ENCODE measurements around the gene KCNK2. TPM values are rescaled to one million over a fixed set of nuclear protein-coding genes. Genes with fewer than 3 reads are reported as not detected.

The KCNK2 gene
- total RNA-seq, 4 donors from 2014 or later: 0.32 to 0.41 TPM; not detected in 2

- no peak overlapping the region for H3K27ac ChIP-seq
- no peaks in the 10 kb centered on the region for H3K4me1 ChIP-seq
- 56 to 88% methylated on average over 1 of the region's 1 CpG for WGBS, 2 donors (ENCODE audit: low coverage in 1 of 2)
- no peak for TF ChIP-seq POLR2AphosphoS5 (IDR thresholded peaks at IDR 0.05)
- no peak overlapping the region for H3K4me3 ChIP-seq
- H3K9me3 ChIP-seq: no peaks in the 10 kb centered on the region
- H3K27me3 ChIP-seq: no peaks in the 10 kb centered on the region
- DNase-seq: no peak
- H3K36me3 ChIP-seq: no peaks in the 10 kb centered on the region
- intact Hi-C loops (cut with DNase I; ENCODE audit: low total_unique reads) (no loop called here), in situ Hi-C loops (cut with MboI; ENCODE audit: low pct_ligation_motif_present in 1 of 4, low pct_unique_long_range_greater_than_20kb in 1 of 4, low sequenced_read_pairs in 3 of 4) (no loop called here)
Measured at GRCh38 chr1:215140135-215140534, 57.6 kb downstream of the KCNK2 start.

GRCh38 chr1:215141460-215141859, 58.9 kb downstream of the KCNK2 start:
- TF ChIP-seq POLR2AphosphoS5 (IDR thresholded peaks at IDR 0.05): no peak
- no peak for TF ChIP-seq POLR2A (IDR thresholded peaks at IDR 0.05)
- no peak for TF ChIP-seq EP300 (IDR thresholded peaks at IDR 0.05; ENCODE audit: low read depth)
- no peak for TF ChIP-seq CTCF (IDR thresholded peaks at IDR 0.05)
- intact Hi-C loops (cut with DNase I; ENCODE audit: low total_unique reads): no loop called here

GRCh38 chr1:215143497-215143896, 61.0 kb downstream of the KCNK2 start:
- Histone ChIP-seq H3K9me3 (no peaks in the 10 kb centered on the region), H3K4me1 (no peaks in the 10 kb centered on the region), H3K36me3 (no peaks in the 10 kb centered on the region), H3K27me3 (no peaks in the 10 kb centered on the region), H3K27ac (no peak overlapping the region), H3K4me3 (no peak overlapping the region)
- TF ChIP-seq CTCF (IDR thresholded peaks at IDR 0.05) (no peak), EP300 (IDR thresholded peaks at IDR 0.05; ENCODE audit: low read depth) (no peak), POLR2AphosphoS5 (IDR thresholded peaks at IDR 0.05) (no peak), POLR2A (IDR thresholded peaks at IDR 0.05) (no peak)
- no peak for DNase-seq
- in situ Hi-C loops (cut with MboI; ENCODE audit: low pct_ligation_motif_present in 1 of 4, low pct_unique_long_range_greater_than_20kb in 1 of 4, low sequenced_read_pairs in 3 of 4) (no loop called here), intact Hi-C loops (cut with DNase I; ENCODE audit: low total_unique reads) (no loop called here)
- 85 to 88% methylated on average over 2 of the region's 2 CpGs for WGBS, 2 donors (ENCODE audit: low coverage in 1 of 2)

More at GRCh38 chr1:215141460-215141859, 58.9 kb downstream of the KCNK2 start:
- 69 to 73% methylated on average over 3 of the region's 3 CpGs for WGBS, 2 donors (ENCODE audit: low coverage in 1 of 2)
- Histone ChIP-seq H3K4me3 (no peak overlapping the region), H3K27ac (no peak overlapping the region), H3K9me3 (no peaks in the 10 kb centered on the region), H3K36me3 (no peaks in the 10 kb centered on the region), H3K4me1 (no peaks in the 10 kb centered on the region), H3K27me3 (no peaks in the 10 kb centered on the region)
- DNase-seq: no peak
- in situ Hi-C loops (cut with MboI; ENCODE audit: low pct_ligation_motif_present in 1 of 4, low pct_unique_long_range_greater_than_20kb in 1 of 4, low sequenced_read_pairs in 3 of 4): no loop called here

- TF ChIP-seq POLR2AphosphoS5 (IDR thresholded peaks at IDR 0.05) (no peak), CTCF (IDR thresholded peaks at IDR 0.05) (peak in 2 of 5 experiments; percentile 20 to 25), POLR2A (IDR thresholded peaks at IDR 0.05) (no peak), EP300 (IDR thresholded peaks at IDR 0.05; ENCODE audit: low read depth) (no peak)
- H3K27me3 ChIP-seq: no peaks in the 10 kb centered on the region
- intact Hi-C loops (cut with DNase I; ENCODE audit: low total_unique reads): no loop called here
- in situ Hi-C loops (cut with MboI; ENCODE audit: low pct_ligation_motif_present in 1 of 4, low pct_unique_long_range_greater_than_20kb in 1 of 4, low sequenced_read_pairs in 3 of 4): no loop called here
- H3K9me3 ChIP-seq: no peaks in the 10 kb centered on the region
- H3K36me3 ChIP-seq: no peaks in the 10 kb centered on the region
- no peak overlapping the region for H3K27ac ChIP-seq
- no peaks in the 10 kb centered on the region for H3K4me1 ChIP-seq
- 54 to 56% methylated on average over 8 of the region's 8 CpGs for WGBS, 2 donors (ENCODE audit: low coverage in 1 of 2)
- H3K4me3 ChIP-seq: no peak overlapping the region
- peak; percentile 13 for DNase-seq
Measured at GRCh38 chr1:215146240-215146975, 63.9 kb downstream of the KCNK2 start.

GRCh38 chr1:215147024-215147423, 64.5 kb downstream of the KCNK2 start:
- H3K4me1 ChIP-seq: no peaks in the 10 kb centered on the region
- in situ Hi-C loops (cut with MboI; ENCODE audit: low pct_ligation_motif_present in 1 of 4, low pct_unique_long_range_greater_than_20kb in 1 of 4, low sequenced_read_pairs in 3 of 4): no loop called here
- DNase-seq: no peak
- intact Hi-C loops (cut with DNase I; ENCODE audit: low total_unique reads): no loop called here
- H3K27ac ChIP-seq: no peak overlapping the region
- TF ChIP-seq POLR2A (IDR thresholded peaks at IDR 0.05) (no peak), CTCF (IDR thresholded peaks at IDR 0.05) (no peak), EP300 (IDR thresholded peaks at IDR 0.05; ENCODE audit: low read depth) (no peak), POLR2AphosphoS5 (IDR thresholded peaks at IDR 0.05) (no peak)
- H3K36me3 ChIP-seq: no peaks in the 10 kb centered on the region
- H3K4me3 ChIP-seq: no peak overlapping the region
- no peaks in the 10 kb centered on the region for H3K9me3 ChIP-seq
- no peaks in the 10 kb centered on the region for H3K27me3 ChIP-seq
- 74 to 77% methylated on average over 3 of the region's 3 CpGs for WGBS, 2 donors (ENCODE audit: low coverage in 1 of 2)
